GM21381 (cell line): ENCODE measurements around the gene SND1.

Experiments
- ATAC-seq: cut with Tn5 transposase; IDR thresholded peaks from one replicate; pipeline ENCODE4 v1.9.1; 2021; ENCODE audit warnings: mild to moderate bottlenecking, moderate library complexity; ENCODE audit not compliant: unreplicated experiment

Gene SND1

GRCh38 chr7:127718340-127718679 is 66.3 kb downstream of the SND1 start:
- ATAC-seq = no peak

GRCh38 chr7:127726476-127726875 is 74.5 kb downstream of the SND1 start:
- ATAC-seq = no peak

DNA sequence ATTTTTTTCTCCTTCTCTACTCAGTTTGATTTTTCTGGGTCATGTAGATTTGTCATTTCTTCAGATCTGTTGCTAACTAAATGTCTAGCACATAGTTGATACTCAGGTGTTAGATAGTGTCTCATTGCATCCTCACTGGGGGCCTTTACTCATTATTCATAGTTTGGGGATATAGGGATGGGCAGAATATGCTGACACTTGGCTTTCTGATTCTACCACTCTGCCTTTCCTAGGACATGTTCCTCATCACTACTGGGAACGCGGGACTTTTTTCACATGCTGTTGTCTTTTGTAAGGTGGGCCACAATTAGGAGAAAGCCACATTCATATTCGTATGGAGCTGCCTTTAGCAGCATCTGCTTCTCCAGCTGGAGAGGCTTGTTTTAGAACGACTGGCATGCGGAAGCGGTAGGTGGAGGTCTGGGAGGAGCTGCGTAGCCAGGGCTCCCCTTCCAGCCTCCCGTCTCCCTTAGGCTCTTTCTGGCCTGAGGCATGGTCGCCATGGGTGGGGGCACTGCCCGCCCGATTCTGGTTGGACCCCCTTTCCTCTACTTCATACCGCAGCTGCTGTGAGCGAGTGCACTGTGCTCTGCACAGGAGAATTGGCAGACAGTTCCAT is 78.8 kb downstream of the SND1 start:
- ATAC-seq = no peak

DNA sequence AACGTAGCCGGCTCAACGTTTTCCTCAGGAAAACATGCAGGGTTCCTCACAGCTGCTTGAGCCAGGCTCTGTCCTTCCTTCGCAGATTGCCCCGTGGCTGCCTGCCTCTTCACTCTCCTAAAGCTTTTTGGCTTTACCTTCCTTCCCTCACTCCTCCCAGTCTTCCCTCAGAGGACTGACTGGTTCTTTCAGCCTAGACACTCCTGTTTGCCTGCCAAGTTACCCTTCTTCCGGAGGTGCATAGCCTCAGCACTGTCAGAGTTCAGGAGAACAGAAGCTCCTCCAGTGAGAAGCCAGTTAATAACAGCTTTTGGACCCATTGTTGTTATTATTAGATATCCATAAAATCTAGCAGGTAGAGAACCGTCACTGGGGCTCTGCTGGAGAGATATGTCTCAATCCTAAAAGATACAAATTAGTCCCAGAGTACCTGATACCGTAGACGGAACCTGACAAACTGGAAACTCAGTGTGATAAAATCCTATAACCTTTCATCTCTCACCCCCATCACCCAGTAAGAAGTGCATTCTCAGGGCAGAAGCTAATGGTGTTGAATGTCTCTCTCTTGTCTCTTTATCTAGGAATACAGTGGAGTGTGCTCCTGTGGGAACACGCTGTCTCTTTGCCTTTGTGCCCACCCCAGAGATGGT is 79.6 kb downstream of the SND1 start:
- ATAC-seq = no peak

- ATAC-seq = no peak
Measured at GRCh38 chr7:127732306-127732705, 80.3 kb downstream of the SND1 start.

DNA sequence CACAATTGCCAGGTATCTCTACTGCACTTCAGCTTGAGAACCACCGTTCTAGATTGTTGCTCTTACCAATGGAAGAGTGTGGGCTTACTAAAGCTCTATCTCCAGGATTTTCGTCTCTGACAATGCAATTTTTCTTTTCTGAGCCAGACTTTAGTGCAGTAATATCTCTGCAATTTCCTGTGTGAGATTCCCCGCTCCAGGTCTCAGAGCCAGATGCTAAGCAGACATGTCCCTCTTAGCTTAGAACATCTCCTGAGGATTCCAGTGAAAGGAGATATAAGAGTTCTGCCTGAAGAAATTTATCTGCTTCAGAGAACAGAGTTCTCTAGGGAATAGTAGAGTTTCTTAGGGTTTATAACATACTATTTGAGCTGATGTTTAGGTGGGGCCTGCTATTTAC is 82.0 kb downstream of the SND1 start:
- no peak for ATAC-seq

DNA sequence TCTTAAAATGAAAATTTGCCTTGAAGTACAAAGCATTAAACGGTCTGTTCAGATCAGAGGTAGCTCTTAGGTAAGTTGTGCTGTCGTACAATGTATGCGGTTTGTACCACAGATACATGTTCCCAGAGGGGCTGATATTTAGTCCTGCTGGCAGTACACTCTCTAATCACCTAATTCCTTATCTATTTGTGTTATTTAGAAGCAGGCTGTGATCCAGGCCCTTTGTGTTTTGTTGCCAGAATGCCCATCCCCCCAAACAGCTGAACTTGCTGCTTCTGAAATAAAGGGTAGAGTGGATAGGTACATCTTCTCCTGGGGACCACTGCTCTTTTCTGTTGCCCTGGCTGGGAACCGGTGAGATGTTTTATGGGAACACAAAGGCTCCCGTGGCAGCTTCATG is 84.5 kb downstream of the SND1 start:
- ATAC-seq = no peak

GRCh38 chr7:127738859-127739258 is 86.9 kb downstream of the SND1 start:
- no peak for ATAC-seq

DNA sequence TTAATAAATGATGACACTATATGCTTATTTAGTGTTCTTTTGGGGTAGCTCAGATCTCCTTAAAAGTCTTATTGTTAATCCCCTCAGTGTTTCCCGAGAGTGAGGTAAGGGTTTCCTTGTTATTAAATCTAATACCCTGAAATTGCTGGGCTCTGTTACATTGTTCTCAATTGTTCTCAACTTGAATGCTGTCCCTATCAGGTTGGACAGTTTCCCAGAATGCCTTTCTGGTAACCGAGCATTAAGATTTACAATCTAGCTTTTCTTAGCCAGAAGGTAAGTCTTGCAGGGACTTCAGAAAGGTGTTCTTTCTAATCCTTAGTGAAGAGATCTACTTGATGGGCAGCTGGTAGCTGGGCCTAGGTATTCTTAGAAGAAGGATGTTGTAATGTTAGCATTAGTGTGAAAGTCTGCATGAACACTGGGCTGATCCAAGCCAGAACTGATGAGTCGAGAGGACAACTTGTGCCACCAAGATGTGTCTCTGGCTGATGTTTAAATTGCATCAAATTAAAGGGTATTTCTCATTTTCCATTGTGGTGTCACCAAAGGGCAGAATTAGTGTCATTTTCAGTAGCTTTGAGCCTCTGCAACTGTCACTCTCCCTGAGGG is 89.9 kb downstream of the SND1 start:
- ATAC-seq = no peak

DNA sequence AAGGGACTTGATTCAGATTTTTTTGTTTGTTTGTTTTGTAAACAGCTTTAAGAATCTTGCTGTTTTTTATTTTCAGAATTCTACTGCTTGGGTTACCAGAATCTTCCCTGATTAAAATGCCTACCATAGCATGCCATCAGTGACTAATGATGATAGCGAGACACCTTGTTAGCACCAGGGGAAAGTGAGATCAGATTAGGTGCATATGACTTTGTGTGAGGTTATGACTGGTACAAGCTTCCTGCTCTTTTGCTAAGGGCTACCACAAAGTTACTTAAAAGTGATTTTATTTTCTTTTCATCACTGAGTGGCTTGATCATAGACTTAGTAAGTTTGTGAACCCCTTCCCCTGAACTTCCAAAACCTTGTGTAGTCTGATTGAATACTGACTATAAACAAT is 93.5 kb downstream of the SND1 start:
- no peak for ATAC-seq

GRCh38 chr7:127751062-127751461 is 99.1 kb downstream of the SND1 start:
- no peak for ATAC-seq

GRCh38 chr7:127751490-127752448 is 99.8 kb downstream of the SND1 start:
- no peak for ATAC-seq

DNA sequence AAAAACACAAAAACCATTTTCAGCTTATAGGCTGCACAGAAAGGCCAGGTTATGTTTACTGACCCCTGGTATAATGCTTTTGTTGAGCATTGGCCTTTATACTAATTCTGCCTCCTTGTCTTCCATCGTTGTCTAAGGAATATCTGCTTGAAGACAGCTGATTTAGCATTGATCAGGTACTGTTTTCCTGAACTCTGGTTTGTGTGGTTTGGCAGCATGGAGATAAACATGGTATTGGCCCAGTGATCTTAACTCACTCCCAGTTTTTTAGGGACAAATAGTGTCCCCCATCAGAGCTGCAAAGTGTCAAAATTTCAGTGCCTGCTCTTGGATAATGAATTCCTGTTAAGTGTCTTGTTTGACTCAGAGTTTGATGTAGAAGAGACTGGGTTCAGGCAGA is 100.8 kb downstream of the SND1 start:
- ATAC-seq = no peak

- no peak for ATAC-seq
Measured at GRCh38 chr7:127754457-127754856, 102.5 kb downstream of the SND1 start.

DNA sequence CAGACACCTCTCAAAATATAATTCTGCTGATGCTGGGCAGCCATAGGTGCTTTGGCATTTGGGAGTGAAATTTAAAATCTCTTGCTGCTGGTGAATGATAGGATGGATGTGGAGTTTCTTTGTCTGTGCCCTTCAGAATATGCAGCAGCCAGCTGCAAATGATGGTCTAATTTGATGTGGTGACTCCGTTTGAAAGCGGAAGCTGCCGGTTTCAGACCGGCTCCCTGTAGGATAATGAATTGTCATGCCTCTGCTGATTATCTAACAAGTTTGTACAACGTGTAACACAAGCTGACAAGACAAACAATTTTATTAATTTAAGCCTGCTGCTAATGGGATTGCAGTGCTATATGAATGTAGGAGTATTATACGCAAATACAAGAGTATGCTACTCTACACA is 103.5 kb downstream of the SND1 start:
- ATAC-seq = no peak

- ATAC-seq = no peak
Measured at GRCh38 chr7:127755965-127756364, 104.0 kb downstream of the SND1 start.

GRCh38 chr7:127758105-127758504 is 106.1 kb downstream of the SND1 start:
- no peak for ATAC-seq

DNA sequence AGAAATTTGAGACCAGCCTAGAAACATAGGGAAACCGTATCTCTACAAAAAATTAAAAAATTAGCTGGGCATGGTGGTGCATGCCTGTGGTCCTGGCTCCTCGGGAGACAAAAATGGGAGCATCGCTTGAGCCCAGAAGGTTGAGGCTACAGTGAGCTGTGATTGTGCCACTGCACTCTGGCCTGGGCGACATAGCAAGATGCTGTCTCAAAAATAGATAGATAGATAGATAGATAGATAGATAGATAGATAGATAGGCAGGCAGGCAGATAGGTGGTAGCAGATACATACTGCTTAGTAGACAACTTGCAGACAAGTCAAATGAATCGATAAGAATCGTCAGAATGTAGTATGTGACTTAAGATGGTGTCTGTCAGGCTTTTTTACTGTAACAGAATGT is 106.9 kb downstream of the SND1 start:
- no peak for ATAC-seq

DNA sequence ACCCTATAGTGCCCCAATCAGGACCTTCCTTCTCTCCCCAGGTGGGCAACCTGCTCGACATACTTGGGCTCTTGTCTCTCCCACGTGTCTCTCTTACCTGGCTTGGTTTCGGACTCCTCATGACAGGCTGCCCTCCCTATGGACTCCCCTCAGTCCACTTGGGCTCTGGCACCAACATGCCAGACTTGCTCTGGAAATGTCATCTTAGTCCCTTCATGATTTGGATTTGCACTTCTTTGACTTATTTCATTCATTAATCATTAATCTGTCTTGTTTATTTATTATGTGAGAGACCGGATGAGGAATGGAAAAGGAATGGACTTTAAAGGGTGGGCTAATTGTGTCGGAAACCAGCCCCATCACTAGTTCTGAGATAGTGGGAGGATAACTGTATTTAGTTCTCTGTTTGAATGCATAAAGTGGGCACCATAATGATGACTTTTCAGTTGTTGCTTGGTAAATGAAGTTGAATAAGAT is 108.0 kb downstream of the SND1 start:
- no peak for ATAC-seq

DNA sequence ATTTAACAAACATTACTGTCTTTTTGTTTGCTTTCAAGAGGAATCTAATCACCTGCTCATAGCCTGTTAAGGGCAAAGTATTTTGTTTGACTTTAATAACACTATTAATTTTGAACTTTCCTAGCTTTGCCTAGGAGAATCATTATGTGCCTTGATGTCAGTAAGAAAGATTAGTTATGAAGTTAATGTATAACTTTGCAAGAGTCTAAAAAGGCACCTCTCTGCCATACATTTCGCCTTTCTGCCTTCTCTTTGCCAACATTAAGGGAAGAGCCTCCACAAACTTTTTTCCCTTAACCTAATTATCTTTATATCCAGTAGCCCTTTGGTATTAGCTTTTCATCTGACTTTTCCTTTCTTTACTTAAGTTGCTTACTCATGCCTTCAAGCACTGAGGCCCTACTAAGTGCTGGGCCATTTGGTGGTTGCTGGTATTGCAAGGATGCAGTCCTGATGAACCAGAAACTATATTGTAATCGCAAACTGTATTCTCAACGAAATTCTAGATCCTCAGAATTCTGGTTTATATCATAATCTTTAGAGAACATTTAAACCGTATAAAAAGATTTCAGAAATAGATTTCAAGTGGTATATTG is 108.5 kb downstream of the SND1 start:
- no peak for ATAC-seq

GRCh38 chr7:127761196-127761595 is 109.2 kb downstream of the SND1 start:
- ATAC-seq = no peak
